Measurements from ENCODE around the gene NRXN2.

DNA sequence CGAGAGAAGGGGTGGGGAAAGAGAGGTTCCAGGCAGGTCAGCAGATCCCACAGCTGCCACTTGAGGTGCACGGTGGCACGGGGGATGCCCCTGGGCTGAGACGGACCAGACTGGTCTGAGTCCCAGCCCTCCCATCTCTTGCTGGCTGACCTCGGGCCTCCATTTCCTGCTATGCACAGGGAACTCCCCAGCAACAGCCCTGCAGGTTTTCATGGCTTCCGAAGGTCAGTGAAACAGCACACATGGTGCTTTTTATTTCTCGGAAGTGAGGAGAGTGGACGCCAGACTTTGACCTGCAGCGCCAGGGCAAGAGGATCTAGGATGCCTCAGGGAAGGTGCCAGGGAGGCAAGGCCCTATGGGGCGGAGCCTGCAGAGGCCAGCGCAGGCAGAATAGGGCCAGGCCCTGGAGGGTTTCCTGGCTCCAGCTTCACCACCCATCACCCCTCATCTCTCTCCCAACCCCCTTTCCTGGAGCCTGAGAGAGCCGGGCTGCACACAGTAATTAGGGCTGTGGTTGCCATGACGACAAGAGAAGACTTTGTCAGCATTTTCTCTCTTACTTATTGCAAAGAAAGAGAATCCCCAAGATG lies 102.5 kb downstream of the NRXN2 start:
- no peak for TF ChIP-seq ZFX (IDR thresholded peaks at IDR 0.05)
- TF ChIP-seq, protein P1, sequence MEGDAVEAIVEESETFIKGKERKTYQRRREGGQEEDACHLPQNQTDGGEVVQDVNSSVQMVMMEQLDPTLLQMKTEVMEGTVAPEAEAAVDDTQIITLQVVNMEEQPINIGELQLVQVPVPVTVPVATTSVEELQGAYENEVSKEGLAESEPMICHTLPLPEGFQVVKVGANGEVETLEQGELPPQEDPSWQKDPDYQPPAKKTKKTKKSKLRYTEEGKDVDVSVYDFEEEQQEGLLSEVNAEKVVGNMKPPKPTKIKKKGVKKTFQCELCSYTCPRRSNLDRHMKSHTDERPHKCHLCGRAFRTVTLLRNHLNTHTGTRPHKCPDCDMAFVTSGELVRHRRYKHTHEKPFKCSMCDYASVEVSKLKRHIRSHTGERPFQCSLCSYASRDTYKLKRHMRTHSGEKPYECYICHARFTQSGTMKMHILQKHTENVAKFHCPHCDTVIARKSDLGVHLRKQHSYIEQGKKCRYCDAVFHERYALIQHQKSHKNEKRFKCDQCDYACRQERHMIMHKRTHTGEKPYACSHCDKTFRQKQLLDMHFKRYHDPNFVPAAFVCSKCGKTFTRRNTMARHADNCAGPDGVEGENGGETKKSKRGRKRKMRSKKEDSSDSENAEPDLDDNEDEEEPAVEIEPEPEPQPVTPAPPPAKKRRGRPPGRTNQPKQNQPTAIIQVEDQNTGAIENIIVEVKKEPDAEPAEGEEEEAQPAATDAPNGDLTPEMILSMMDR (conservative IDR thresholded peaks at IDR 0.05) = no peak

All from C4-2B (cell line).